ENCODE data around the gene MYLK.

MYLK gene

DNA sequence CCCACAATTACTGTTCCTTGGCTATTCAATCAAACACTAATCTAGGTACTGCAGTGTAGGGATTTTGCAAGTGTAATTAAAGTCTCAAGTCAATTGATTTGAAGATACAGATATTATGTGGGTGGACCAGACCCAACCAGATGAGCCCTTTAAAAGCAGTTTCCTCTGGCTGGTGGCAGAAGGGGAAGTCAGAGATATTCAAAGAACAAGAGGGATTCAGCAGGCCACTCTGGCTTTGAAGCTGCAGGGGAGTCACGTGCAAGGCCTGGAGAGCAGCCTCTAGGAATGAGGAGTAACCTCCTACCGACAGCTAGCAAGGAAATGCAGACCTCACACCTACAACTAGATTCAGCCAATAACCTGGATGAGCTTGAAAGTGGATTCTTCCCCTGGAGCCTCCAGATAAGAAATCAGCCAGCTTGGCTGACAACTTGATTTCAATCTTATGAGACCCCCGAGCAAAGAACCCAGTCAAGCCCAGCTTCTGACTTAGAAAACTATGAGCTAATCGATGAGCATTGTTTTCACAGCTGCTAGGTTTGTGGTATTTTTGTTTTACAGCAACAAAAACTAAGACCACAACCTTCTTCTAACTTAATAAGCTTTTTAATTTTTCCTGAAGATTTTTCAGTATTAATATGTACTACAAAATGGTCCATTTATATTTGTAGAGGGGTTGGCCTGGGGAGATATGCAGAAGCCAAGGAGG lies 312.7 kb downstream of the MYLK start:
- DNase-seq (ENCODE audit: insufficient read length, low spot score): no peak
- FAIRE-seq: no peak
- TF ChIP-seq, protein P1, sequence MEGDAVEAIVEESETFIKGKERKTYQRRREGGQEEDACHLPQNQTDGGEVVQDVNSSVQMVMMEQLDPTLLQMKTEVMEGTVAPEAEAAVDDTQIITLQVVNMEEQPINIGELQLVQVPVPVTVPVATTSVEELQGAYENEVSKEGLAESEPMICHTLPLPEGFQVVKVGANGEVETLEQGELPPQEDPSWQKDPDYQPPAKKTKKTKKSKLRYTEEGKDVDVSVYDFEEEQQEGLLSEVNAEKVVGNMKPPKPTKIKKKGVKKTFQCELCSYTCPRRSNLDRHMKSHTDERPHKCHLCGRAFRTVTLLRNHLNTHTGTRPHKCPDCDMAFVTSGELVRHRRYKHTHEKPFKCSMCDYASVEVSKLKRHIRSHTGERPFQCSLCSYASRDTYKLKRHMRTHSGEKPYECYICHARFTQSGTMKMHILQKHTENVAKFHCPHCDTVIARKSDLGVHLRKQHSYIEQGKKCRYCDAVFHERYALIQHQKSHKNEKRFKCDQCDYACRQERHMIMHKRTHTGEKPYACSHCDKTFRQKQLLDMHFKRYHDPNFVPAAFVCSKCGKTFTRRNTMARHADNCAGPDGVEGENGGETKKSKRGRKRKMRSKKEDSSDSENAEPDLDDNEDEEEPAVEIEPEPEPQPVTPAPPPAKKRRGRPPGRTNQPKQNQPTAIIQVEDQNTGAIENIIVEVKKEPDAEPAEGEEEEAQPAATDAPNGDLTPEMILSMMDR (IDR thresholded peaks at IDR 0.05; ENCODE audit: insufficient read depth, missing control alignments): no peak

DNA sequence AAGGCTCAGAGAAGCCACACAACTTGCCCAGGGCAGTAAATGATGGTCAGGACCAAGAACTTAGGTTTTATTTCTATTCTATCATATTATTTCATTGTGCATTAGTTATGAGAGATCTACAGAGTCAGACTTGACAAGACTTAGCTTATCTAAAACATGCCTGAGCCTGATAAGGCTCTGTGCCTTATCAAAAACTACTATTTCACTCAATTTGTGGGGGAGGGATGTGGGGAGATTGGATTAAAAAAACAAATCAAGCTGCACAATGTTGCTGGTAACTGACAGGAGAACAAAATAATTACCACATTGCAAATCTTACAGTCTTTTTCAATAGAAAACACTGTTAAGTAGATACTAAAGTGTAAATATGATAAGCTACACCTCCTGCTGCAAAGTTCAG lies 315.3 kb downstream of the MYLK start:
- TF ChIP-seq, protein P1 (IDR thresholded peaks at IDR 0.05; ENCODE audit: insufficient read depth, missing control alignments): no peak
- FAIRE-seq (no peak), DNase-seq (ENCODE audit: insufficient read length, low spot score) (no peak)

DNA sequence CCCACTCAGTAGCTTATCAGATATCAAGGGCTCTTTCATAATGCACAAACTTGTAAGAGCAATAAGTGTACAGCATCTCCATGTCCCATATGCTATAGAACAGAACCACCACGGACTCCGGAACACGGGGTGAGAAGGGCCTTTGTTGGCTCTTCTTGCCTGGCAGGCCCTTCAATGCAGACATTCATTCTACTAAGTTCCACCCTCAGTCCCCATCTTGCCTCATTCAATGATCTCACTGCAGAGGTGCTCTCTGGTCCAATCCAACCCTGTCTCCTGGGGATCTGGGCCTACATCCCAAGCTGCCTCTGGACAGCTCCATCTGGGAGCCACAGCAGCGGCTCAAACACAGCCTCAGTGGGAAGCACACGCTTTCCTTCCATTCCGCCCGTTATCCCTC lies 316.1 kb downstream of the MYLK start:
- TF ChIP-seq, protein P1 (IDR thresholded peaks at IDR 0.05; ENCODE audit: insufficient read depth, missing control alignments): no peak
- no peak for DNase-seq (ENCODE audit: insufficient read length, low spot score)
- no peak for FAIRE-seq

GRCh38 chr3:123564056-123564455 lies 320.1 kb downstream of the MYLK start:
- DNase-seq (ENCODE audit: insufficient read length, low spot score) (no peak), FAIRE-seq (no peak)
- TF ChIP-seq, protein P1 (IDR thresholded peaks at IDR 0.05; ENCODE audit: insufficient read depth, missing control alignments): no peak

DNA sequence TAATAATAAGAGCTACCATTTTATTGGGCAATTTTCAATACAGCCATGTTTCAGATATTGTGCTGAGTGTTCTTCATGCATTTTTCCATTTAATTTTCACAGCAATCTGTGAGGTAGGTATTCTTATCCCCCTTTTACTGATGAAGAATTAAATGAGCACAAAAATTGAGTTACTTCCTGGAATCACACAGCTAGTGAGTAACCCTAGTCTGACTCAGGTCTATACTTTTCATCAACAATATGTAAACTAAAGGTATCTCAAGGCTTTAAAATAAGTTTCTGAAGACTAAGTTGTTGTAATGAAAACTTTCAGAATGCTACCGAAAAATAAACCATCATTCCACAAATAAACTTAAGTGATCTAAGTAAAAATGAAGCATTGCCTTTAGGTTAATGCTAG lies 321.6 kb downstream of the MYLK start:
- no peak for FAIRE-seq
- DNase-seq (ENCODE audit: insufficient read length, low spot score): no peak
- TF ChIP-seq, protein P1 (IDR thresholded peaks at IDR 0.05; ENCODE audit: insufficient read depth, missing control alignments): no peak

DNA sequence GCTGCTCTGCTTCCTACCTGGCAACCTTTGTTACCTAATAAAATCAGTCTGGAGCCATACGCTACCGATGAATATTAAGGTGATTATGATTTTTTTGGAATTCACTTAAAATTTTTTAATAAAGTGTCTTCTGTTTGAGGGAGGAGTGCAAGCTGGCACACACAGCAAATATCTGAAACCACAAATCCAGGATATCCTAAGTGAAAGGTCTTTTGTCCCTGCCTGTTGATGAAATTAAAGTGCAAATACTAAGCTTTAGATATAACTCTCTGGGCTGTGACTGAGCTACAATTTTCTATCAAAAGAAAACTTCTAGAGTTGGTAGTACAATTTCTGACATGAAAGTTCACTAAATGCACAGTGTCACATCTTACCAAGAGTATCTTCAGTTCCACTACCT lies 322.9 kb downstream of the MYLK start:
- no peak for FAIRE-seq
- TF ChIP-seq, protein P1 (IDR thresholded peaks at IDR 0.05; ENCODE audit: insufficient read depth, missing control alignments): no peak

More for the DNA sequence above, 322.9 kb downstream of the MYLK start:
- no peak for DNase-seq (ENCODE audit: insufficient read length, low spot score)

All from D721Med (cell line).